Brain microvascular endothelial cell (primary cell): ENCODE results near the gene ITM2A.

Experiments used
- DNase-seq: peaks from one replicate; pipeline ENCODE4 v3.0.0-alpha.2; 2020
- H3K27ac ChIP-seq: fragments of 250-450 bp; sonication (Bioruptor Pico); 2 replicates; pipeline ENCODE4 v1.5.1; 2020; ENCODE audit warnings: mild to moderate bottlenecking, moderate library complexity
- H3K27me3 ChIP-seq: fragments of 250-450 bp; sonication (Bioruptor Pico); replicated peaks from 2 replicates; pipeline ENCODE4 v1.5.1; 2020; ENCODE audit warnings: mild to moderate bottlenecking
- H3K36me3 ChIP-seq: fragments of 250-450 bp; sonication (Bioruptor Pico); replicated peaks from 2 replicates; pipeline ENCODE4 v1.5.1; 2020; ENCODE audit warnings: mild to moderate bottlenecking
- H3K4me3 ChIP-seq: 2 replicates; pipeline ENCODE4 v1.5.1; 2011; ENCODE audit warnings: low read depth, mild to moderate bottlenecking, control low read depth, low read length, moderate library complexity
- in situ Hi-C: cut with HindIII; loops from 2 replicates; pipeline ENCODE4 v1.10.0; 2017; ENCODE audit warnings: low sequenced_read_pairs, low pct_ligation_motif_present
- TF ChIP-seq, protein P1 (sequence below): IDR thresholded peaks from 2 replicates; pipeline ENCODE4 v1.5.1; 2011; ENCODE audit warnings: low read depth, mild to moderate bottlenecking, moderate library complexity, low read length, control low read depth, inconsistent platforms; ENCODE audit errors: missing control alignments

ITM2A gene

DNA sequence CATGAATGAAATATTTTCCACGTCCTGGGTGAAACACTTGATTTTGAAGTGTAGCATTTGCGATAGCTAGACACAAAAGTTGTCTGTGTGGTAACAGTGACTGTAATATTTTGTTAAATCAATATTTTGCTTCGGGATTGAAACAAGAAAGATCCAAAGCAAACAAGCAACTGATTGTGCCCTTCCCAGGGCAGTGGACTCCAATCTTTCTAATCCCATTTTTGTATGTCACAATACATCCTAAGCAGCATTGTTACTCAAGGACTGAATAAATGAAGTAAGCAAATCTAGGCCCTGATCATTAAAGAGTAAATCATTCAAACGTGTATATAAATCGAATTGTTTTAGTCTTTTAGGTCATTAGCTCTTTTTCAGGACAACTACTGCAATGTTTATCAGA is 2.8 kb downstream of the ITM2A start:
- Histone ChIP-seq H3K27ac (no peak overlapping the region), H3K27me3 (no peaks in the 10 kb centered on the region), H3K4me3 (no peak overlapping the region), H3K36me3 (no peaks in the 10 kb centered on the region)
- no peak for DNase-seq
- TF ChIP-seq, protein P1, sequence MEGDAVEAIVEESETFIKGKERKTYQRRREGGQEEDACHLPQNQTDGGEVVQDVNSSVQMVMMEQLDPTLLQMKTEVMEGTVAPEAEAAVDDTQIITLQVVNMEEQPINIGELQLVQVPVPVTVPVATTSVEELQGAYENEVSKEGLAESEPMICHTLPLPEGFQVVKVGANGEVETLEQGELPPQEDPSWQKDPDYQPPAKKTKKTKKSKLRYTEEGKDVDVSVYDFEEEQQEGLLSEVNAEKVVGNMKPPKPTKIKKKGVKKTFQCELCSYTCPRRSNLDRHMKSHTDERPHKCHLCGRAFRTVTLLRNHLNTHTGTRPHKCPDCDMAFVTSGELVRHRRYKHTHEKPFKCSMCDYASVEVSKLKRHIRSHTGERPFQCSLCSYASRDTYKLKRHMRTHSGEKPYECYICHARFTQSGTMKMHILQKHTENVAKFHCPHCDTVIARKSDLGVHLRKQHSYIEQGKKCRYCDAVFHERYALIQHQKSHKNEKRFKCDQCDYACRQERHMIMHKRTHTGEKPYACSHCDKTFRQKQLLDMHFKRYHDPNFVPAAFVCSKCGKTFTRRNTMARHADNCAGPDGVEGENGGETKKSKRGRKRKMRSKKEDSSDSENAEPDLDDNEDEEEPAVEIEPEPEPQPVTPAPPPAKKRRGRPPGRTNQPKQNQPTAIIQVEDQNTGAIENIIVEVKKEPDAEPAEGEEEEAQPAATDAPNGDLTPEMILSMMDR: no peak
- in situ Hi-C loops: no loop called here

DNA sequence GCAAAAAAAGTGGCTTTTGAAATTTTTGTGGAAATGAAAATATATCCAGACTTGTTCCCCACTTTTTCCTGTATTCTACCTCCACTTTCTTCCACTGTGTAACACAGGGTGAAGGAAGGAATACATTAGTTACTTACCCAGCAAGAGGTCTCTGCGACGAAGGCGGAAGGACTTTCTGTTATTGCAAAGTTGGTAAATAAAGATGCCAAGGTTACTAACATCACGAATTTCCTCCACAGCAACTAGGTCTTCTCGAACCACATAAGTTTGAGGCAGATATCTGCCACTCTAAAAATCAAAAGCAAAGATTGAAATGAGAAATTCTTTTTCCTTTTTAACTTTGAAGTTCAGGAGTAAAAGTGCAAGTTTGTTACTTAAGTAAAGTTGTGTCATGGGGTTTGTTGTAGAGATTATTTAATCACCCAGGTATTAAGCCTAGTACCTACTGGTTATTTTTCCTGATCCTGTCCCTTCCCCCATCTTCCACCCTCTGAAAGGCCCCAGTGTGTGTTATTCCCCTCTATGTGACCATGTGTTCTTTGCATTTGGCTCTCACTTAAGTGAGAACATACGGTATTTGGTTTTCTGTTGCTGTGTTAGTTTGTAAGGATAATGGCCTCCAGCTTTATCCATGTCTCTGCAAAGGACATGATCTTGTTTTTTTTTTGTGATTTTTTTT is 5.8 kb downstream of the ITM2A start:
- H3K27me3 ChIP-seq: no peaks in the 10 kb centered on the region
- no peak overlapping the region for H3K4me3 ChIP-seq
- TF ChIP-seq, protein P1: no peak
- in situ Hi-C loops: no loop called here
- H3K36me3 ChIP-seq: no peaks in the 10 kb centered on the region
- no peak overlapping the region for H3K27ac ChIP-seq
- DNase-seq: no peak

GRCh38 chrX:79336869-79337815 is 30.0 kb downstream of the ITM2A start:
- TF ChIP-seq, protein P1: no peak
- in situ Hi-C loops: no loop called here
- Histone ChIP-seq H3K36me3 (no peaks in the 10 kb centered on the region), H3K27me3 (no peaks in the 10 kb centered on the region), H3K27ac (no peak overlapping the region), H3K4me3 (no peak overlapping the region)
- DNase-seq: no peak

GRCh38 chrX:79330022-79330421 is 37.1 kb downstream of the ITM2A start:
- TF ChIP-seq, protein P1: no peak
- no peak overlapping the region for H3K27ac ChIP-seq
- H3K36me3 ChIP-seq: no peaks in the 10 kb centered on the region
- in situ Hi-C loops: no loop called here
- H3K4me3 ChIP-seq: no peak overlapping the region
- DNase-seq: no peak
- H3K27me3 ChIP-seq: no peaks in the 10 kb centered on the region

GRCh38 chrX:79325263-79325958 is 41.7 kb downstream of the ITM2A start:
- no peak overlapping the region for H3K27ac ChIP-seq

More at GRCh38 chrX:79325263-79325958, 41.7 kb downstream of the ITM2A start:
- no peak overlapping the region for H3K4me3 ChIP-seq
- in situ Hi-C loops: no loop called here
- H3K27me3 ChIP-seq: no peaks in the 10 kb centered on the region
- TF ChIP-seq, protein P1: no peak
- no peaks in the 10 kb centered on the region for H3K36me3 ChIP-seq
- DNase-seq: no peak
